H1 (cell line): ENCODE results near the gene TBX21. TPM values are rescaled to one million over a fixed set of nuclear protein-coding genes. Genes with fewer than 3 reads are reported as not detected.
A peak's percentile ranks its signal among the peaks of the same experiment; 100 is the strongest.

Experiments used
- CTCF ChIA-PET: fragments of 300-600 bp; sonication (Branson Sonifier 250); formaldehyde crosslinking; loops from one replicate; lab custom pipeline; 2021; ENCODE audit not compliant: partially characterized antibody; lab: Charles Lee
- POLR2A ChIA-PET: fragments of 300-600 bp; sonication (Branson Sonifier 250); formaldehyde crosslinking; loops from one replicate; lab custom pipeline; 2021; ENCODE audit warnings: inconsistent platforms; ENCODE audit not compliant: partially characterized antibody; lab: Charles Lee
- DNase-seq, 2 experiments: peaks; one replicate each; pipeline versions ENCODE4 v3.0.0 to v3.0.0-alpha.2; 2010 to 2022; ENCODE audit warnings: low spot score in 2 of 2, low read depth in 1 of 2, mixed read lengths in 1 of 2
- FAIRE-seq: peaks from 2 replicates; lab custom pipeline; 2011; peaks lifted over from hg19 to GRCh38; lab: Jason Lieb, UNC
- H2AFZ ChIP-seq: 2 replicates; pipeline ENCODE4 v1.8.1; 2012; ENCODE audit warnings: low read length, inconsistent platforms
- H2AK5ac ChIP-seq: 2 replicates; pipeline ENCODE4 v1.6.1; 2013; ENCODE audit warnings: low read depth, low read length
- H2BK120ac ChIP-seq: replicated peaks from 2 replicates; pipeline ENCODE3; 2013; ENCODE audit warnings: low read depth, low read length, inconsistent platforms
- H2BK12ac ChIP-seq: 2 replicates; pipeline ENCODE4 v1.6.1; 2013; ENCODE audit warnings: low read depth, low read length
- H2BK15ac ChIP-seq: 2 replicates; pipeline ENCODE4 v1.6.1; 2013; ENCODE audit warnings: low read length
- H2BK20ac ChIP-seq: 2 replicates; pipeline ENCODE4 v1.6.1; 2013; ENCODE audit warnings: low read length
- H2BK5ac ChIP-seq: 2 replicates; pipeline ENCODE4 v1.6.1; 2013; ENCODE audit warnings: low read depth, low read length
- H3K14ac ChIP-seq: 2 replicates; pipeline ENCODE4 v1.6.1; 2013; ENCODE audit warnings: inconsistent platforms; ENCODE audit not compliant: insufficient read length
- H3K18ac ChIP-seq: 2 replicates; pipeline ENCODE4 v1.6.1; 2013; ENCODE audit warnings: low read length; ENCODE audit errors: extremely low read depth
- H3K23ac ChIP-seq: 2 replicates; pipeline ENCODE4 v1.6.1; 2013; ENCODE audit warnings: inconsistent platforms; ENCODE audit not compliant: insufficient read length
- H3K23me2 ChIP-seq: 2 replicates; pipeline ENCODE4 v1.6.1; 2013; ENCODE audit warnings: low read depth, low read length
- H3K27ac ChIP-seq: 2 replicates; pipeline ENCODE4 v1.6.1; 2011; ENCODE audit warnings: low read depth, low read length, inconsistent platforms
- H3K27me3 ChIP-seq, 4 experiments: replicated peaks in 1 of 4; 1 replicate in 1 of 4; 2 replicates in 3 of 4; pipeline versions ENCODE4 v1.6.1 to v1.8.1; 2011 to 2013; ENCODE audit warnings: low read length in 3 of 4, mild to moderate bottlenecking in 3 of 4, inconsistent platforms in 2 of 4, mixed read lengths in 2 of 4, moderate library complexity in 1 of 4; ENCODE audit not compliant: control insufficient read depth in 3 of 4, insufficient read depth in 3 of 4; ENCODE audit errors: extremely low read depth in 1 of 4
- H3K36me3 ChIP-seq, 4 experiments: 2 replicates each; pipeline versions ENCODE4 v1.6.1 to v1.8.1; 2011 to 2013; ENCODE audit warnings: mild to moderate bottlenecking in 4 of 4, low read length in 3 of 4, moderate library complexity in 2 of 4, control low read depth in 1 of 4, inconsistent platforms in 1 of 4; ENCODE audit not compliant: insufficient read depth in 4 of 4, control insufficient read depth in 2 of 4
- H3K4ac ChIP-seq: replicated peaks from 2 replicates; pipeline ENCODE3; 2013; ENCODE audit warnings: low read length, low read depth, mixed read lengths, inconsistent platforms; ENCODE audit not compliant: insufficient read length
- H3K4me1 ChIP-seq, 4 experiments: replicated peaks in 1 of 4; 1 replicate in 1 of 4; 2 replicates in 3 of 4; pipeline versions ENCODE4 v1.6.1 to v1.8.1; 2011 to 2013; ENCODE audit warnings: low read length in 3 of 4, inconsistent platforms in 2 of 4, mixed read lengths in 1 of 4; ENCODE audit not compliant: insufficient read depth in 4 of 4, control insufficient read depth in 3 of 4
- H3K4me2 ChIP-seq, 2 experiments: 2 replicates each; pipeline versions ENCODE4 v1.6.1 to v1.8.1; 2011 to 2013; ENCODE audit warnings: low read depth in 2 of 2, low read length in 2 of 2, control low read depth in 1 of 2, inconsistent platforms in 1 of 2, mild to moderate bottlenecking in 1 of 2; ENCODE audit not compliant: insufficient read depth in 1 of 2
- H3K4me3 ChIP-seq, 4 experiments: fragments of 200-600, 300-600 bp in 1 of 4; sonication (generic), shearing (Covaris generic), sonication (Bioruptor Twin) in 1 of 4; 2 replicates each; pipeline versions ENCODE4 v1.5.1 to v1.8.1; 2011 to 2016; ENCODE audit warnings: low read length in 4 of 4, low read depth in 3 of 4, control low read depth in 2 of 4, inconsistent platforms in 2 of 4, mild to moderate bottlenecking in 2 of 4, mixed read lengths in 1 of 4, moderate library complexity in 1 of 4; ENCODE audit not compliant: insufficient read depth in 2 of 4; ENCODE audit errors: extremely low read depth in 1 of 4
- H3K56ac ChIP-seq: replicated peaks from 2 replicates; pipeline ENCODE3; 2013; ENCODE audit warnings: low read depth, mild to moderate bottlenecking, mixed read lengths, low read length, inconsistent platforms; ENCODE audit not compliant: insufficient read length
- H3K79me1 ChIP-seq: 2 replicates; pipeline ENCODE4 v1.6.1; 2013; ENCODE audit warnings: low read depth, low read length, control low read depth
- H3K79me2 ChIP-seq, 2 experiments: 2 replicates each; pipeline versions ENCODE4 v1.6.1 to v1.8.1; 2012 to 2013; ENCODE audit warnings: low read length in 2 of 2, mild to moderate bottlenecking in 2 of 2, inconsistent platforms in 1 of 2; ENCODE audit not compliant: insufficient read depth in 2 of 2, control insufficient read depth in 1 of 2
- H3K9ac ChIP-seq, 4 experiments: replicated peaks in 1 of 4; 1 replicate in 1 of 4; 2 replicates in 3 of 4; pipeline versions ENCODE4 v1.6.1 to v1.8.1; 2011 to 2013; ENCODE audit warnings: low read depth in 3 of 4, low read length in 3 of 4, control low read depth in 2 of 4, mild to moderate bottlenecking in 2 of 4, moderate library complexity in 2 of 4, inconsistent platforms in 1 of 4; ENCODE audit errors: extremely low read depth in 1 of 4
- H3K9me3 ChIP-seq, 2 experiments: 2 replicates each; pipeline versions ENCODE4 v1.6.1 to v1.8.1; 2012 to 2013; ENCODE audit warnings: mild to moderate bottlenecking in 2 of 2, moderate library complexity in 2 of 2, control low read depth in 1 of 2, inconsistent platforms in 1 of 2, low read depth in 1 of 2, low read length in 1 of 2, mixed read lengths in 1 of 2; ENCODE audit not compliant: insufficient read depth in 2 of 2
- H4K20me1 ChIP-seq, 2 experiments: replicated peaks in 1 of 2; 2 replicates each; pipeline versions ENCODE3 to v1.8.1; 2011 to 2013; ENCODE audit warnings: inconsistent platforms in 2 of 2, low read length in 2 of 2, mild to moderate bottlenecking in 1 of 2; ENCODE audit not compliant: insufficient read depth in 2 of 2, control insufficient read depth in 1 of 2
- H4K5ac ChIP-seq: 2 replicates; pipeline ENCODE4 v1.6.1; 2013; ENCODE audit warnings: low read length, low read depth, mixed read lengths, inconsistent platforms; ENCODE audit not compliant: insufficient read length
- H4K8ac ChIP-seq: 2 replicates; pipeline ENCODE4 v1.8.0; 2013; ENCODE audit warnings: mild to moderate bottlenecking, moderate library complexity, low read length, inconsistent platforms; ENCODE audit not compliant: insufficient read depth; ENCODE audit errors: extremely low read depth
- H4K91ac ChIP-seq: replicated peaks from 2 replicates; pipeline ENCODE3; 2013; ENCODE audit warnings: low read length, mixed read lengths, inconsistent platforms; ENCODE audit not compliant: insufficient read length
- BCL11A ChIP-seq, 2 experiments: IDR thresholded peaks; one replicate each; pipeline ENCODE4 v1.6.1; 2011; ENCODE audit warnings: low read depth in 2 of 2, low read length in 2 of 2, mild to moderate bottlenecking in 2 of 2
- GTF2F1 ChIP-seq: IDR thresholded peaks from 2 replicates; pipeline ENCODE4 v1.6.1; 2012; ENCODE audit warnings: low read depth, low read length, improper control_type of control experiment, borderline replicate concordance
- HDAC2 ChIP-seq, 2 experiments: fragments of 300-600 bp in 1 of 2; sonication (generic) in 1 of 2; IDR thresholded peaks; 2 replicates each; pipeline ENCODE4 v1.6.1; 2011 to 2012; ENCODE audit warnings: low read depth in 2 of 2, low read length in 2 of 2, mild to moderate bottlenecking in 2 of 2, moderate library complexity in 2 of 2, borderline replicate concordance in 1 of 2, inconsistent platforms in 1 of 2
- RAD21 ChIP-seq, 2 experiments: IDR thresholded peaks in 1 of 2; conservative IDR thresholded peaks in 1 of 2; 2 replicates each; pipeline ENCODE4 v1.6.1; 2011; ENCODE audit warnings: low read depth in 2 of 2, low read length in 2 of 2, improper control_type of control experiment in 1 of 2, inconsistent platforms in 1 of 2, mild to moderate bottlenecking in 1 of 2, moderate library complexity in 1 of 2
- RBBP5 ChIP-seq: IDR thresholded peaks from 2 replicates; pipeline ENCODE4 v1.7.1; 2012; ENCODE audit warnings: low read depth, mild to moderate bottlenecking, inconsistent platforms, low read length, moderate library complexity, borderline replicate concordance
- RXRA ChIP-seq: IDR thresholded peaks from 2 replicates; pipeline ENCODE4 v1.6.1; 2011; ENCODE audit warnings: low read depth, mild to moderate bottlenecking, low read length, moderate library complexity; ENCODE audit not compliant: insufficient read depth
- SIN3A ChIP-seq, 2 experiments: IDR thresholded peaks in 1 of 2; conservative IDR thresholded peaks in 1 of 2; 2 replicates each; pipeline ENCODE4 v1.6.1; 2011 to 2012; ENCODE audit warnings: low read length in 2 of 2, improper control_type of control experiment in 1 of 2, low read depth in 1 of 2, mild to moderate bottlenecking in 1 of 2
- SRF ChIP-seq: IDR thresholded peaks from 2 replicates; pipeline ENCODE4 v1.6.1; 2011; ENCODE audit warnings: mild to moderate bottlenecking, low read depth, low read length, moderate library complexity
- TBP ChIP-seq: IDR thresholded peaks from 2 replicates; pipeline ENCODE4 v1.6.1; 2011; ENCODE audit warnings: low read depth, low read length, improper control_type of control experiment
- WGBS, 2 experiments: shearing (Covaris generic) in 1 of 2; methylation state at CpG; one replicate each; pipeline versions ENCODE4 v1.1.6 to v1.1.7; 2013 to 2015; ENCODE audit warnings: low lambda C conversion rate in 2 of 2, mixed read lengths in 2 of 2, inconsistent platforms in 1 of 2, low coverage in 1 of 2, missing lambda C conversion rate in 1 of 2; ENCODE audit not compliant: insufficient replicate concordance in 2 of 2, insufficient coverage in 1 of 2, insufficient read length in 1 of 2; ENCODE audit errors: extremely low coverage in 1 of 2, missing lambda C conversion rate in 1 of 2; 5-methylcytosine and 5-hydroxymethylcytosine counted together
- polyA plus RNA-seq, 7 experiments: library from polyadenylated mRNA; depleted of rRNA in 3 of 7; stranded (reverse) in 5 of 7; unstranded in 2 of 7; fragments of >200 nt in 5 of 7; fragments of 200-250 nt in 2 of 7; gene quantifications; 1 replicate in 5 of 7; 2 replicates in 1 of 7; 4 replicates in 1 of 7; pipeline versions ENCODE4 v1.2.1 to v1.2.3, GENCODE V29; 2011 to 2013; ENCODE audit warnings: missing spikeins in 2 of 7, mixed read lengths in 2 of 7
- total RNA-seq: library from RNA; stranded (reverse); fragmentation: NEBNext Ultra II Directional; extraction: Animal tissue kit (Norgen Biotek cat#: 25700); gene quantifications from 2 replicates; pipeline ENCODE4 v1.2.1, GENCODE V29; 2021

The TBX21 gene
- total and polyA plus RNA-seq, 2 of the 8 experiments (the other 6 are each of a cell fraction or from before 2014, with no cell fraction given), result not detected

GRCh38 chr17:47692895-47693730 lies 39.9 kb upstream of the TBX21 start:
- peaks cover 14% of the 10 kb centered on the region for H3K23me2 ChIP-seq
- DNase-seq, result no peak
- peak overlapping the region; percentile 67; the same call in 1 of the 2 replicates for H3K27ac ChIP-seq
- no peaks in the 10 kb centered on the region; the same call in 1 of the 2 replicates for H3K79me1 ChIP-seq
- peak overlapping the region; percentile 29 for H2BK20ac ChIP-seq
- no peak overlapping the region for H3K23ac ChIP-seq
- peak overlapping the region; percentile 25 for H2BK120ac ChIP-seq
- WGBS, 2 experiments, result 34% methylated on average over 9 of the region's 10 CpGs; no CpG with 5 or more reads in 1 of the 2 experiments
- peak overlapping the region; percentile 5; the same call in 1 of the 2 replicates for H2BK5ac ChIP-seq
- no peaks in the 10 kb centered on the region for H3K9me3 ChIP-seq
- peak overlapping the region; percentile 64; the same call in 1 of the 2 replicates for H2BK12ac ChIP-seq
- no peak for TF ChIP-seq SRF
- TF ChIP-seq SIN3A (conservative IDR thresholded peaks at IDR 0.05 in 1 of 2, IDR thresholded peaks at IDR 0.05 in 1 of 2; ENCODE audit: low read depth in 1 of 2, low read length in 2 of 2), result no peak; a peak in 1 of 4 replicates
- TF ChIP-seq HDAC2 (IDR thresholded peaks at IDR 0.05; ENCODE audit: borderline replicate concordance in 1 of 2, low read depth in 2 of 2, low read length in 2 of 2), result no peak
- TF ChIP-seq RBBP5, result peak; percentile 17; the same call in 1 of the 2 replicates
- TF ChIP-seq RAD21 (IDR thresholded peaks at IDR 0.05 in 1 of 2, conservative IDR thresholded peaks at IDR 0.05 in 1 of 2; ENCODE audit: low read depth in 2 of 2, low read length in 2 of 2), result no peak
- no peak for TF ChIP-seq TBP
- no peak for TF ChIP-seq RXRA
- no peak for TF ChIP-seq GTF2F1
- TF ChIP-seq BCL11A (IDR thresholded peaks at IDR 0.05; ENCODE audit: low read depth in 2 of 2, low read length in 2 of 2), result no peak
- TF ChIP-seq, all 59 proteins: peak for 1
- Histone ChIP-seq H3K18ac (peak overlapping the region; percentile 64), H4K20me1 (peaks cover 0 to 3% of the 10 kb centered on the region in 2 experiments), H3K4me2 (peak overlapping the region; percentile 65 to 93), H3K14ac (no peak overlapping the region), H4K5ac (peak overlapping the region; percentile 25), H3K27me3 (no peaks in the 10 kb centered on the region; a peak in 1 of 7 replicates), H2BK15ac (no peak overlapping the region; the same call in 1 of the 2 replicates), H3K79me2 (no peaks in the 10 kb centered on the region; a peak in 2 of 4 replicates), H3K4ac (no peak overlapping the region), H2AFZ (no peak overlapping the region), H3K4me1 (peaks cover 10 to 22% (median 20%) of the 10 kb centered on the region in 4 experiments), H4K91ac (peak overlapping the region; percentile 63), H3K36me3 (peaks cover 0 to 3% (median 0%) of the 10 kb centered on the region in 4 experiments; a peak in 1 of 8 replicates), H3K56ac (no peak overlapping the region), H3K9ac (peak overlapping the region in 2 of 4 experiments; percentile 20 to 49; a peak in 3 of 7 replicates), H3K4me3 (peak overlapping the region; percentile 26 to 82 (median 56)), H2AK5ac (no peak overlapping the region), H4K8ac (no peak overlapping the region)
- CTCF ChIA-PET, result interaction anchor here (0.9 to 19.8 kb wide), 9 partner anchors 8 to 42 kb away, joined by 3 to 441 read pairs (median 7); partner anchors contain the start of gene TBX21
- no peak for FAIRE-seq
- POLR2A ChIA-PET, result interaction anchor here (0.8 to 41.8 kb wide), 11 partner anchors 9 to 53 kb away, joined by 3 to 1575 read pairs (median 3); partner anchors contain the start of genes KPNB1 and TBX21
